PC-9 (cell line): Measurements from ENCODE around the gene GLCCI1. TPM values are rescaled to one million over a fixed set of nuclear protein-coding genes. Genes with fewer than 3 reads are reported as not detected.

Experiments
- BruUV-seq: library from RNA; stranded (reverse); fragments of 400-500 nt; replicated peaks from 2 replicates; lab custom pipeline; 2021; lab: Mats Ljungman, UMichigan
- CTCF ChIA-PET: fragments of 300-600 bp; sonication (Branson Sonifier 250); formaldehyde crosslinking; loops from one replicate; lab custom pipeline; 2022; ENCODE audit warnings: antibody characterized with exemption; lab: Charles Lee
- POLR2A ChIA-PET: fragments of 300-600 bp; sonication (Branson Sonifier 250); formaldehyde crosslinking; loops from one replicate; lab custom pipeline; 2022; ENCODE audit warnings: antibody characterized with exemption; ENCODE audit not compliant: unreplicated experiment; lab: Charles Lee
- DNase-seq, 2 experiments: peaks; one replicate each; pipeline versions ENCODE4 v3.0.0 to v3.0.0-alpha.2; 2015 to 2022; ENCODE audit warnings: mixed read lengths in 1 of 2
- H2AFZ ChIP-seq: fragments of 200-600 bp; sonication (generic); 2 replicates; pipeline ENCODE4 v1.8.1; 2017; ENCODE audit warnings: antibody characterized with exemption
- H3F3A ChIP-seq: fragments of 200-600 bp; sonication (generic); 2 replicates; pipeline ENCODE4 v1.8.1; 2017; ENCODE audit warnings: antibody characterized with exemption, mild to moderate bottlenecking, low read depth; ENCODE audit not compliant: insufficient read depth
- H3K27ac ChIP-seq: fragments of 200-600 bp; sonication (generic); 2 replicates; pipeline ENCODE4 v1.6.1; 2016; ENCODE audit warnings: mixed run types
- H3K27me3 ChIP-seq: fragments of 200-600 bp; sonication (generic); 2 replicates; pipeline ENCODE4 v1.6.1; 2016; ENCODE audit warnings: low read depth, mixed run types; ENCODE audit not compliant: insufficient read depth
- H3K36me3 ChIP-seq: fragments of 200-600 bp; sonication (generic); 2 replicates; pipeline ENCODE4 v1.6.1; 2016; ENCODE audit warnings: low read depth, mixed run types
- H3K4me1 ChIP-seq: fragments of 200-600 bp; sonication (generic); replicated peaks from 2 replicates; pipeline ENCODE4 v1.6.1; 2016; ENCODE audit warnings: mixed run types; ENCODE audit not compliant: insufficient read depth
- H3K4me2 ChIP-seq: fragments of 200-600 bp; sonication (generic); 2 replicates; pipeline ENCODE4 v1.6.1; 2017; ENCODE audit warnings: mixed run types
- H3K4me3 ChIP-seq: fragments of 200-600 bp; sonication (generic); 2 replicates; pipeline ENCODE4 v1.6.1; 2016; ENCODE audit warnings: mixed run types
- H3K79me2 ChIP-seq: fragments of 200-600 bp; sonication (generic); 2 replicates; pipeline ENCODE4 v1.6.1; 2017; ENCODE audit warnings: low read depth, mixed run types
- H3K9me2 ChIP-seq: fragments of 200-600 bp; sonication (generic); 2 replicates; pipeline ENCODE4 v1.8.1; 2017; ENCODE audit warnings: mild to moderate bottlenecking; ENCODE audit not compliant: insufficient read depth
- H3K9me3 ChIP-seq: fragments of 200-600 bp; sonication (generic); 2 replicates; pipeline ENCODE4 v1.8.1; 2016; ENCODE audit warnings: low read depth; ENCODE audit not compliant: insufficient read depth
- H4K20me1 ChIP-seq: fragments of 200-600 bp; sonication (generic); 2 replicates; pipeline ENCODE4 v1.8.1; 2017; ENCODE audit not compliant: insufficient read depth
- CTCF ChIP-seq: fragments of 200-600 bp; sonication (generic); conservative IDR thresholded peaks from 2 replicates; pipeline ENCODE4 v1.6.1; 2017; ENCODE audit warnings: mixed run types, antibody characterized with exemption, mild to moderate bottlenecking, moderate library complexity
- EZH2 ChIP-seq: fragments of 200-600 bp; sonication (generic); IDR thresholded peaks from 2 replicates; pipeline ENCODE4 v1.8.0; 2017; ENCODE audit warnings: antibody characterized with exemption, low read depth
- intact Hi-C: fragments of 100-400 bp; cut with micrococcal nuclease; formaldehyde crosslinking; loops from one replicate; pipeline ENCODE4 v1.10.0; 2022; ENCODE audit not compliant: unreplicated experiment
- total RNA-seq: library from RNA; stranded (reverse); gene quantifications from 2 replicates; pipeline ENCODE4 v1.2.3, GENCODE V29; 2021

GLCCI1 gene
- total RNA-seq, 1 experiment from 2014 or later: 42.1 TPM

- no peak for TF ChIP-seq CTCF
- no peak for TF ChIP-seq EZH2
- H3K27me3 ChIP-seq: no peaks in the 10 kb centered on the region
- H3K4me1 ChIP-seq: peaks cover 21% of the 10 kb centered on the region
- BruUV-seq: no TSS peak
- ChIA-PET CTCF (no interaction called here), POLR2A (interaction anchor here (0.7 kb wide), 1 partner anchor 81 kb away, joined by 3 read pairs; no protein-coding TSS in a partner anchor)
- H3K4me2 ChIP-seq: no peak overlapping the region
- intact Hi-C loops: no loop called here
- peaks cover 24% of the 10 kb centered on the region; the same call in 1 of the 2 replicates for H3K36me3 ChIP-seq
- peaks cover 24% of the 10 kb centered on the region for H3F3A ChIP-seq
- no peak overlapping the region for H3K4me3 ChIP-seq
- H3K9me3 ChIP-seq: peaks cover 16% of the 10 kb centered on the region
- H3K27ac ChIP-seq: no peak overlapping the region
- H3K9me2 ChIP-seq: no peaks in the 10 kb centered on the region
- no peak for DNase-seq
- H3K79me2 ChIP-seq: peaks cover 56% of the 10 kb centered on the region
- H4K20me1 ChIP-seq: no peaks in the 10 kb centered on the region
- H2AFZ ChIP-seq: no peak overlapping the region
Measured at GRCh38 chr7:8000315-8000941, 31.8 kb downstream of the GLCCI1 start.

- Histone ChIP-seq H3K27ac (no peak overlapping the region), H3K4me1 (no peaks in the 10 kb centered on the region), H2AFZ (no peak overlapping the region), H3K9me3 (peaks cover 15% of the 10 kb centered on the region), H4K20me1 (no peaks in the 10 kb centered on the region), H3F3A (0 out of 2 replicates have a peak, but pooled peaks cover 4% of the 10 kb centered on the region), H3K4me2 (no peak overlapping the region), H3K4me3 (no peak overlapping the region), H3K9me2 (no peaks in the 10 kb centered on the region), H3K79me2 (peaks cover 40% of the 10 kb centered on the region), H3K36me3 (peaks cover 40% of the 10 kb centered on the region), H3K27me3 (no peaks in the 10 kb centered on the region)
- BruUV-seq: no TSS peak
- ChIA-PET POLR2A (no interaction called here), CTCF (no interaction called here)
- no peak for TF ChIP-seq CTCF
- TF ChIP-seq EZH2: no peak
- DNase-seq: no peak
- intact Hi-C loops: no loop called here
Measured at GRCh38 chr7:8003077-8003476, 34.5 kb downstream of the GLCCI1 start.

DNA sequence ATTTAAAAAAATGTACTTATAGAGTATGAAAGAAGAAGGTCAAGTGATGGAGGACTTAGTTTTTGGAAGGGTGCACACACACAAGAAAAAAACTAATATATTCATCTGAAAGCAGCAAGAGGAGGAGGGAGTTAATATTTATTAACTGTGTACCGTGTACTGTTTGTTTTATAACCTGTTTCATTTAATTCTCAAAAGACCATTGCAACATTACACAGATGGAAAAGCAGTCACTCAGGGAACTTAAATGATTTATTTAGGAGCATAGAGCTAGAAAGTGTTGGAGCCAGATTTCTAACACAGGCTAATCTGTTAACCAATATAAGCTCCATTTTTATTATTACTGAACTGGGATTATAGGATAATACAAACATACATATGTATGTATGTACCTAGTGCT lies 36.7 kb downstream of the GLCCI1 start:
- no peaks in the 10 kb centered on the region for H3F3A ChIP-seq
- CTCF ChIA-PET: no interaction called here
- no peak overlapping the region for H2AFZ ChIP-seq
- H3K4me1 ChIP-seq: no peaks in the 10 kb centered on the region
- intact Hi-C loops: no loop called here
- no peaks in the 10 kb centered on the region for H3K27me3 ChIP-seq
- peaks cover 50% of the 10 kb centered on the region for H3K36me3 ChIP-seq
- H3K9me2 ChIP-seq: no peaks in the 10 kb centered on the region
- POLR2A ChIA-PET: no interaction called here
- BruUV-seq: no TSS peak
- H4K20me1 ChIP-seq: no peaks in the 10 kb centered on the region
- no peak overlapping the region for H3K4me2 ChIP-seq
- no peak for TF ChIP-seq CTCF
- no peak for TF ChIP-seq EZH2
- no peak for DNase-seq
- H3K9me3 ChIP-seq: peaks cover 9% of the 10 kb centered on the region; the same call in 1 of the 2 replicates
- H3K4me3 ChIP-seq: no peak overlapping the region
- H3K27ac ChIP-seq: no peak overlapping the region
- H3K79me2 ChIP-seq: peaks cover 27% of the 10 kb centered on the region
